ENCODE results near the gene RAMACL. TPM values are rescaled to one million over a fixed set of nuclear protein-coding genes. Genes with fewer than 3 reads are reported as not detected.

Gene RAMACL
- total and polyA plus RNA-seq, 2 of the 4 experiments (the other 2 are of a cell fraction): 0.46 to 0.90 TPM

DNA sequence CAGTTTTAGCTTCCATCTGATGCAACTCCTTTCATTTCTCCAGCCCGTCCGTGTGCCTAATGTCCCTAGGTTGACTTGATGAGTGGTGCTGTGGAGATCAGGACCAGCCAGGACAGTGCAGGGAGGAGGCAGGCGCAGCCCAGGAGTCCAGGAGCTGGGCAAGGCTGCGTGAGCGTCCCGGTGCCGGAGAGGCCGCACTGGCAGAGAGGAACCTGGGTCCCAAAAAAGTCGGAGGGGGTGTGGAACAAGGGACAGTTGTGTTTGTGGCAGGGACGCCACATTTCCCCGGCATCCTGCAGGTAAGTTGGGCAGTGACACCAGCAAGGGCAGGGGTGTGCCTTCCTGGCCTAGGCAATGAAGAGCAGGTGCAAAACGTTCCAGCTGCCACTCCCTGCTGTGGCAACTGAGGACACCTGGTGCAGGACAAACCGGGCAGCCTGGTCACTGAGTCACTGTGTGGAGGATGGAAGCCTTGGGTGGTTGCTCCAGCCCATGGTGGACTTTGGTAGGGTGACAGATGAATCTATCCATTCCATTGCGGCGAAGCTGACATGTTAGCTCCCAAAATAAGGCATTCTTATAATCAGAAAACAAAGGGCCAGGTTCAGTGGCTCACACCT, 53.2 kb downstream of the RAMACL start (continued):
- no peak for TF ChIP-seq SMC3 (IDR thresholded peaks at IDR 0.05; ENCODE audit: low read depth, low read length)
- TF ChIP-seq MXI1 (IDR thresholded peaks at IDR 0.05; ENCODE audit: borderline replicate concordance, low read depth, low read length): no peak
- no peak for TF ChIP-seq CHD1 (IDR thresholded peaks at IDR 0.05; ENCODE audit: low read depth, low read length)
- no peak for TF ChIP-seq RCOR1 (IDR thresholded peaks at IDR 0.05; ENCODE audit: insufficient replicate concordance, low read length)
- TF ChIP-seq NFE2L2 (IDR thresholded peaks at IDR 0.05; ENCODE audit: low read depth, low read length): no peak

Other genes starting within 250 kb of the RAMACL start
- 10.2 and 31.9 TPM in 2 replicates for gene SFT2D1, start 244.1 kb downstream of the RAMACL start, total RNA-seq (2012; rRNA removed)
- 42.1 and 45.8 TPM in 2 replicates for gene SFT2D1, start 244.1 kb downstream of the RAMACL start, polyA plus RNA-seq (2012; rRNA removed)
- 10.9 and 16.1 TPM in 2 replicates for gene MPC1, start 203.7 kb downstream of the RAMACL start, total RNA-seq (2012; rRNA removed)
- 11.8 and 12.0 TPM in 2 replicates for gene MPC1, start 203.7 kb downstream of the RAMACL start, polyA plus RNA-seq (2012; rRNA removed)
- gene RPS6KA2, start 40.6 kb upstream of the RAMACL start, total RNA-seq (2012; rRNA removed): 22.2 and 26.9 TPM in 2 replicates
- 27.6 and 31.3 TPM in 2 replicates for gene RPS6KA2, start 40.6 kb upstream of the RAMACL start, polyA plus RNA-seq (2012; rRNA removed)

Data from IMR-90 (cell line).